Amniotic epithelial cell (primary cell): ENCODE data around the gene ADAD2.

Experiments
- DNase-seq: peaks from one replicate; pipeline ENCODE4 v3.0.0-alpha.2; 2010; ENCODE audit warnings: low read depth

Gene ADAD2

DNA sequence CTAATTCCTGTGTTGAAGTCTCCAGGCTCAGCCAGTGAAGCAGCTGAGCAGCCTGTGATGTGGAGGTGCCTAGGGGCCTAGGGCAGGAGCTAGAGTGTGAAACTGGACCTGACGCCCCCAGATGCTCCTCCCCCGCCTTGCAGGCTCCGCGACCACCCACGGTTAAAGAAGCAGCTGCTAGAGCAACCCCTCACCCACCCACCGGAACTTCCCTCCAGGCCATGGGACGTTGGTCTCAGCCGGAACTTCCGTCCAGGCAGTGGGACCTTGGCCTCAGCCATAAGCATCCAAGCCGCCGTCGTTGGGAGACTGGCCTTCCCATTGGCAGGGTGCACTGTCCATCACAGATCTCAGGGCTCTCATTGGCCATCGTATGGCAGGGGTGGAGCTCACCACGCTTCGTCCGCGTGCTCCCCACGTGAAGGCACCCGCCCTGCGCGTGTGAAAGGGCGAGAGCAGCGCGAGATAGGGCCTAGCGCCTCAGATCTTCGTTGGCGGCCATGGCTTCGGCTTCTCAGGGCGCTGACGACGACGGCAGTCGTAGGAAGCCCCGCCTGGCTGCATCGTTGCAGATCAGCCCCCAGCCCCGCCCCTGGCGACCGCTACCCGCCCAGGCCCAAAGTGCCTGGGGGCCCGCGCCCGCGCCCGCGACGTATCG, at the start of gene ADAD2:
Gene ADAD2 (plus strand): TSS at position 427 of the 658 bp plus-strand sequence. CDS start 74 bp downstream, at position 501.
- DNase-seq, result no peak

DNA sequence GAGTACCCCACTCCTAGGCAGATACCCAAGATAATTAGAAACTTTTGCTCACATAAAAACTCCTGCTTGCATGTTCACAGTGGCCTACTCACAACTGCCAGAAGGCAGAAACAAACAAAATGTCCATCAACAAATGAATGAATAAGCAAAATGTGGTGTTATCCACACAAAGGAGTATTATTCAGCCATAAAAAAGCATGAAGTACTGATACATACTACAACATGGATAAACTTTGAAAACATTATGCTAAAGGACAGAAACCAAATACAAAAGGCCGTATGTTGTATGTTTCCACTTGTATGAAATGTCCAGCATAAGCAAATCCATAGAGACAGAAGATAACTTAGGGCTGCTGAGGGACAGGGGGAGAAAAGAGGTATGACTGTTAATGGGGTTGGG, 47.9 kb upstream of the ADAD2 start:
- no peak for DNase-seq

- DNase-seq, result peak; percentile 19
Measured at GRCh38 chr16:84143784-84144199, 47.2 kb upstream of the ADAD2 start.

GRCh38 chr16:84144209-84144858, 46.6 kb upstream of the ADAD2 start:
- DNase-seq, result peak; percentile 4

DNA sequence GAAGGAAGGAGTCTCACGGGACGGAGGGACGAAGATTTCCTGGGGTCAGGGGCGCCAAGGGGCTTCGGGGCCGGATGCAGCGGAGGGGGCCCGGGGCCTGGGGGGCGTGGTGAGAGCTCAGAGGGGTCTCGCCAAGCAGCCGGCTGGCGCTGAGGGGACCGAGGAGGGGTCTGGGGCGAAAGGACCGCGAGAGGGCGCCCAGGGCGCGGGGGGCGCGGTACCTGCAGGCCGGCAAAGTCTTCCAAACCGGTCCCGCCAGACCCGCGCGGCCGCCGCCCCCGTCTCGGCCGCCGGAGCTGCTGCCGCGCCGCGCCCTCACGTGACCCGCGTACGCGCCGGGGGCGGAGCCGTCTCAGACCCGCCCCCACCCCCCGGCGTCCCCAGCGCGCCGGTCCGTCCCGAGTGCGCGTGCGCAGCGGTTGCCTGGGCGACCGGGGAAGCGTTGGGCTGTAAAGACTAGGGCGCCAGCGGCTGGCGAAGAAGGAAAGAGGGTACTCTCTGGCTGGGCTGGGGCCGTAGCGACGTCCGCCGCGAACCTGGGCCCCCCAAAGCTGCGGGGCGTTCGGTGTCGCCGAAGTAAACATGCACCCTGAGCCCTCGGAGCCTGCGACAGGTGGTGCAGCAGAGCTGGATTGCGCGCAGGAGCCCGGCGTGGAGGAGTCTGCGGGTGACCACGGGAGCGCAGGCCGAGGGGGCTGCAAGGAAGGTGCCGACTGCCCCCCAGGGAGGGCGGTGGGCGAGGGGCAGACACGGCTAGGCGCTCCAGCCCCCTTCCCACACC, 45.9 kb upstream of the ADAD2 start, which contains the start of the genes DNAAF1 and HSDL1:
Gene DNAAF1 (plus strand): TSS at position 450 of the 781 bp plus-strand sequence. CDS start 133 bp downstream, at position 583.
Gene HSDL1 (minus strand): TSS at position 319 of the 781 bp plus-strand sequence. CDS start 13,856 bp downstream, outside the sequence.
- DNase-seq, result peak; percentile 57

- no peak for DNase-seq
Measured at GRCh38 chr16:84150926-84151325, 40.0 kb upstream of the ADAD2 start.

GRCh38 chr16:84153660-84154214, 37.2 kb upstream of the ADAD2 start:
- DNase-seq, result no peak

GRCh38 chr16:84155226-84155625, 35.7 kb upstream of the ADAD2 start:
- DNase-seq, result no peak

DNA sequence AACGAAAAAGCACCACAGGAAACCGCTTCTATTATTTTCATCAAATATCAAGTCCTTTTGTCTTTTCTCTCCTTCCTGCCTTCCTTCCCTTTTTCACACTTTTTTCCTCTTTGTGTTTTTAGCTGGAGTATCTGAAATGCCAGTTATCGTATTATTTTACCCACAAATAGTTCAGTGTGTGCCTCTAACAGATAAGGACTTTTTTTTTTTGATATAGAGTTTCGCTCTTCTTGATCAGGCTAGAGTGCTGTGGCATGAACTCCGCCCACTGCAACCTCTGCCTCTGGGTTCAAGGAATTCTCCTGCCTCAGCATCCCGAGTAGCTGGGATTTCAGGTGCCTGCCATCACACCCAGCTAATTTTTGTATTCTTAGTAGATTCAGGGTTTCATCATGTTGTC, 35.2 kb upstream of the ADAD2 start:
- no peak for DNase-seq

- DNase-seq, result peak; percentile 9
Measured at GRCh38 chr16:84156342-84156784, 34.6 kb upstream of the ADAD2 start.

DNA sequence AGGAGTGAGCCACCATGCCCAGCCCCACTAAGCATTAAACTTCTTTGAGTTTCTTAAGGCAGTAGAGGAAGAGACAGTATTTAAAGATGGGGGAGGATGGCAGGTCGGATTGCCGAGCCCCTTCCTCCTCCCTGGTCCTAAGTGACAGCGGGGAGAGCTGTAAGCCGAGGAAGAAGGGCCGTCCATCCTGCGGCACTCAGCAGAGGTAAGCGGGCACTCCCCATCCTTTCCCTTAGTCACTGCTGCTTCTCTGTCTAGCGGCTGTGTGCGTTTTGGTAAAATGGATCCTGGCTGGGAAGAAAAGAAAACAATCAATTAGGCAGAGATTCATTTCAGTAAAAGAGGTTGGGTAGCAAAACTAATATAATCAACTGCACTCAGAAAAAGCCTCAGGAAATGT, 31.9 kb upstream of the ADAD2 start:
- no peak for DNase-seq

GRCh38 chr16:84159800-84160199, 31.2 kb upstream of the ADAD2 start:
- no peak for DNase-seq

DNA sequence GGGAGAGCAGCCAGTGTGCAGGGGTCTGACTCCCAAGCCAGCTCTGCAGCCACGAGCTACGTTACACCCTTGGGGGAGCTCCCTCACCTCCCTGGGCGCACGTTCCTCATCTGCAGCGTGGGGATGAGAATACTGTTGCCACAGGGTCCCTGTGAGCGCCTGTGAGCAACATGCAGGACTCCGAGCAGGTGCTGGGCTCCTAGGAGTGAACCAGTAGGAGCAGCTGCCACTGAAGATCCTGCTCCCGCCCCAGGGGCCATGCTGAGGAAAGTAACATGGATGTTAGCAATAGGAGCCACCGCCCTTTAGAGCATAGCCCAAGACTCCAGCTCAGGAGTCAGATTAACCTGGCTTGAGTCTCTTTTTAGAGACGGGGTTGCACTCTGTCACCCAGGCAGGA, 29.9 kb upstream of the ADAD2 start:
- no peak for DNase-seq

DNA sequence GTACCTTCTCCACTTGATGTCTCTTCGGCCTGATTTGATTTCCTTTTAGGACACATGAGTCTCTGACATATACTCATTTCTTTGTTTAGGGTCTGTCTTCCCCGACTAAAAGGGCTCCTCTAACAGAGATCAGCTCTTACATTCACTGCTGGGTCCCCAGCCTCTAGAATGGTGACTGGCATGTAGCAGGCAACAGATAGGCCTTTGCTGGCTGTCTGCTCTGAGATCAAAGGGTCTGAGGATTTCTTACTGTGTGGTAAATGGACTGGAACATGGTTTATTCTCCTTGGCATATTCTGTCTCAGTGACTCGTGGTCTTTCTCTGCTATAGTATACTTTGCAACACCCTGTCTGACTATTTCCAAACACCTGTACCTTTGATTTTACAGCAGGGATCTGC, 29.2 kb upstream of the ADAD2 start:
- DNase-seq, result no peak

DNA sequence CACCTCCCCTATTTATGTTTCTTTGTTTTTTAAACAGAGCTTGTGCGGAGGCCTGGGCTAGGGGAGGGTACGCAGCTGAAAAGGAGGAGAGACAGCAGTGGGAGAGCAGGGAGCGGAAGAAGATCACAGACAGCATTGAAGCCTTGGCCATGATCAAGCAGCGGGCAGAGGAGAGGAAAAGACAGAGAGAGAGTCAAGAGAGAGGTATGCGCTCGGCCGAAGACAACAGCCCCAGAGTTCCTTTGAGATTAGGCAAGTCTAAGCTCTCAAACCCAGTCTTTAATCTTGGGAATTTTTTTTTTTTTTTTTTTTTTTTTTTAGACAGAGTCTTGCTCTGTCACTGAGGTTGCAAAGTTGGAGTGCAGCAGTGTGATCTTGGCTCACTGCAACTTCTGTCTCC, 25.2 kb upstream of the ADAD2 start:
- DNase-seq, result peak; percentile 31

GRCh38 chr16:84166796-84167695, 23.9 kb upstream of the ADAD2 start:
- DNase-seq, result no peak

DNA sequence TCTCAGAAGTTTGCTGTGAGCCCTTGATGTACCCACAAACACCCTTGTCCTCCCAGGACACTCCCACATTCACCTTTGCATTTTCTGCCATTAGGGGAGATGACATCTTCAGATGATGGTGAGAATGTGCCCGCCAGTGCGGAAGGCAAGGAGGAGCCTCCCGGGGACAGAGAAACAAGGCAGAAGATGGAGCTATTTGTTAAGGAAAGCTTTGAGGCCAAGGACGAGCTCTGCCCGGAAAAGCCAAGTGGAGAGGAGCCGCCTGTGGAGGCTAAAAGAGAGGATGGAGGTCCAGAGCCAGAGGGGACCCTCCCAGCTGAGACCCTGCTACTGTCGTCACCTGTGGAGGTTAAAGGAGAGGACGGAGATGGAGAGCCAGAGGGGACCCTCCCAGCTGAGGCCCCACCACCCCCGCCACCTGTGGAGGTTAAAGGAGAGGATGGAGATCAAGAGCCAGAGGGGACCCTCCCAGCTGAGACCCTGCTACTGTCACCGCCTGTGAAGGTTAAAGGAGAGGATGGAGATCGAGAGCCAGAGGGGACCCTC, 21.1 kb upstream of the ADAD2 start:
- DNase-seq, result no peak

DNA sequence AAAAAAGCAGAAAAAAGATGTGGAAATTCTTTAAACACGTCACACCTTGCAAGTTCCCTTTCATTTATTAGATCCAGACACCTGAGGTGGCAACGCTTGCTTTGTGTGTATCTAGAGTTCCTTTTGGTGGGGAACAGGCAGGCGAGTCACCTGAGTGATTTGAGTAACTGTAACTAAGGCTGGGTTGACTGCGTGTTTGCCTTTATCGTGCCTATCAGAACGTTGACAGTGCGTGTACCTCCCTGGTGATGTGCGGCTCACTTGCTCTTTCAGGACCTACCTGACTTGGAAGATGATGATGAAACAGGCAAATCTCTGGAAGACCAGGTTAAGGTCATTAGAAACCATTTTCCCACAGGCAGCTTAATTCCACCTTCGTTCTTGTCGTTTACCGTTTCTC, 16.6 kb upstream of the ADAD2 start:
- no peak for DNase-seq

- DNase-seq, result peak; percentile 53
Measured at GRCh38 chr16:84175350-84176081, 15.4 kb upstream of the ADAD2 start.
